ENCODE measurements around the gene DPP4.

Gene DPP4

DNA sequence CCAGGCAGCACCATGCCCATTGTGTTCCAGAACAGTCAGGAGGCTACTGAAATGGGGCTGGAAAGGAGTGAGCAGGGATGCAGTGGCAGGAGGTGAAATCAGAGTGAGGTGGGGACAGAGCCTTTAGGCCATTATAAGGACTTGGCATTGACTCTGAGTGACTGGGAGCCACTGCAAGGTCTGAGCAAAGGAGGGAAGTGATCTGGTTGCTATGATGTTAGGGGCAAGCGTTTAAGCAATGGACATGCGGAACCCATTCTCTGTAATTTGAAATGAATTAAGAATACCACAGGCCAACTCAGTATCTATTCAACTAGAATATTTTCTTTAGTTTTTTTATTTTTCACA lies 98.2 kb downstream of the DPP4 start:
- no peak for DNase-seq (ENCODE audit: low spot score)
- in situ Hi-C loops (cut with MboI; ENCODE audit: low sequenced_read_pairs, unreplicated experiment), result no loop called here
- TF ChIP-seq, protein P1, sequence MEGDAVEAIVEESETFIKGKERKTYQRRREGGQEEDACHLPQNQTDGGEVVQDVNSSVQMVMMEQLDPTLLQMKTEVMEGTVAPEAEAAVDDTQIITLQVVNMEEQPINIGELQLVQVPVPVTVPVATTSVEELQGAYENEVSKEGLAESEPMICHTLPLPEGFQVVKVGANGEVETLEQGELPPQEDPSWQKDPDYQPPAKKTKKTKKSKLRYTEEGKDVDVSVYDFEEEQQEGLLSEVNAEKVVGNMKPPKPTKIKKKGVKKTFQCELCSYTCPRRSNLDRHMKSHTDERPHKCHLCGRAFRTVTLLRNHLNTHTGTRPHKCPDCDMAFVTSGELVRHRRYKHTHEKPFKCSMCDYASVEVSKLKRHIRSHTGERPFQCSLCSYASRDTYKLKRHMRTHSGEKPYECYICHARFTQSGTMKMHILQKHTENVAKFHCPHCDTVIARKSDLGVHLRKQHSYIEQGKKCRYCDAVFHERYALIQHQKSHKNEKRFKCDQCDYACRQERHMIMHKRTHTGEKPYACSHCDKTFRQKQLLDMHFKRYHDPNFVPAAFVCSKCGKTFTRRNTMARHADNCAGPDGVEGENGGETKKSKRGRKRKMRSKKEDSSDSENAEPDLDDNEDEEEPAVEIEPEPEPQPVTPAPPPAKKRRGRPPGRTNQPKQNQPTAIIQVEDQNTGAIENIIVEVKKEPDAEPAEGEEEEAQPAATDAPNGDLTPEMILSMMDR (IDR thresholded peaks at IDR 0.05; ENCODE audit: borderline replicate concordance, control extremely low read depth, extremely low read depth, insufficient read depth, missing control alignments), result no peak

DNA sequence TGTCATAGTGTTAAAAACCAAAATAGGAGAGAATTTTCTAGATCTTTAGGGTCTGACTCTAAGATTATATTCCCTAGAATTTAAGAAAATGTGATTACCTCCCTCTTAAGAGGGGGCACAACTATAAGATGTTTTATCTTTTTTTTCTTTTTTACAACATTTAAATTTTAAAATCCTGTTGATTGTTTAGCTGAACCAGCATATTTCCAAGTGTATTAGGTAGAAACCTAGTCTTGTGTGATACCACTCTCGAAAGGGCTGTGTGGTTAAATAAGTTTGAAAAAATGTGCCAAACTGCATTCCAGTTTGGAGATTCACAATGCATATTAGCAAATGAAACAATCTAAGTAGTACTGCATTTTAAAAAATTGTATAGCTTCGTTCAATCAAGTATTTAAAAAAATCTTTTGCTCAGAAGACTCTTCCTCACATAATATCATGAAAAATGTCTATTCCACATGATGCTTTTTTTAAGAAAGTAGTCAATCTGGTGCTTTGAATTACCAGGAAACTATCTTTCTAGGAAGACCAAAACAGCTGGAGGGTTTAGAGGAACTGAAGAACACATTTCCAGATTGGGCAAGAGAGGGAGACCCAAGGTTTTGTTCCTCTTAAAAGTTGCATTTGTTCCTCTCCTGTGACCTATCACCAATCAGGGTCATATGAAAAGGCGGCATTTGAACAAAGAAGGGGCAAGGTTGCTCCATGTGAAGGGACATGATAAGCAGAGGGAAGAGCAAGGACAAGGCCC lies 98.8 kb downstream of the DPP4 start:
- in situ Hi-C loops (cut with MboI; ENCODE audit: low sequenced_read_pairs, unreplicated experiment), result no loop called here
- TF ChIP-seq, protein P1 (IDR thresholded peaks at IDR 0.05; ENCODE audit: borderline replicate concordance, control extremely low read depth, extremely low read depth, insufficient read depth, missing control alignments), result no peak
- no peak for DNase-seq (ENCODE audit: low spot score)

DNA sequence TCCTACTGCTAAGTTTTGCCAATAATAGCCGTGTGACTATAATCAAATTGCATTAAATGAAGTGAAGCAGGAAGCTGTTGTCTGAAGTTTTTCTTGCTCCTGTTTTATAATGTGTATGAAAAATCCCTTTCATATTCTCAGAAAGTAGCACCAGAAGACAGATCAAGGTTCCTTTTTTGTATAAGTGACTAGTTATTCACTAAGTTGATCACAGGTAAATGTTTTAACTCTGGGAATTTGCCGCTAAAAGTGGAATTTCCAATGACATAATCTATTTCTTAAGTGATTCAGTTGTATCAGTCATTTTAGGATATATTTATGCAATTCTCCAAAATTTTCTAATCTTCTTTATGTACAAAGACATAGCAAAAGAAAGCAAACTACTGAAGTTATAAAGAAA lies 99.6 kb downstream of the DPP4 start:
- in situ Hi-C loops (cut with MboI; ENCODE audit: low sequenced_read_pairs, unreplicated experiment), result no loop called here
- TF ChIP-seq, protein P1 (IDR thresholded peaks at IDR 0.05; ENCODE audit: borderline replicate concordance, control extremely low read depth, extremely low read depth, insufficient read depth, missing control alignments), result no peak

DNA sequence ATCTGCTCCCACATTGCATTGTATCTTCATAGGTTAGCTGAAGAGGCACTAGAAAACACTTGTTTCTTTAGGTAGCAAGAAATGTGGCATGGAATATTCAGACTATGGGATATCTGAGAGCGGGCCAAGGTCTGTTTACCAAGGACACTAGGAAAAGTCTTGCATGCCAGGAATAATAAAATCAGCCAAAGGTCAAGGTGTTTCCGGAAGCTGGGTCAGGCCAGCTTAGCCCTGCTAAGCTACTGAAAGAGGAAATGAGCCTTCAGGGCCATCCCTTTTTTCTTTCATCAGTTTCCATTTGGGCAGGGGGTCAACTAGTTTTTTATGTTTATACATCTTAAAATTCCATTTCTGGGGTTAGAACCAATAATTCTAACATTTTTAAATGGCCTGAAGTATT lies 101.1 kb downstream of the DPP4 start:
- TF ChIP-seq, protein P1 (IDR thresholded peaks at IDR 0.05; ENCODE audit: borderline replicate concordance, control extremely low read depth, extremely low read depth, insufficient read depth, missing control alignments), result no peak
- no peak for DNase-seq (ENCODE audit: low spot score)
- in situ Hi-C loops (cut with MboI; ENCODE audit: low sequenced_read_pairs, unreplicated experiment), result no loop called here

More for the DNA sequence above, 99.6 kb downstream of the DPP4 start:
- no peak for DNase-seq (ENCODE audit: low spot score)

DNA sequence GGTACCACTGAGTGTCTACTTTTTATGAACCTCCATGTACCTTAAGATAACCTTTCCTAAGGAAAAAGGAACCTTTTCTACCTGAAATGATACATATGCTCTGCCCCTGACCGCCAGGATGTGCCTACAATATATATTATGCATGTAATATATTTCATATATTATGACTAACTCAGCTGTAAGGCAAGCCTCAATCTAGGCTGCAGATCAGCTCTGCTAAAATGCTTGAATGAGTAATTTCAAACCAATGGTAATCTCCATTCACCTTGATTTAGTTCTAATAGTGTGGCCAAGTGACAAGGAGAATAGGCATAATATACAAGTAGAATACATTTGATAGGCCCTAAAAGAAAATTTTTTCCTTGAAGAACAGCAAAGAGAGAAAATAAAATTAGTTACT lies 101.8 kb downstream of the DPP4 start:
- no peak for DNase-seq (ENCODE audit: low spot score)
- TF ChIP-seq, protein P1 (IDR thresholded peaks at IDR 0.05; ENCODE audit: borderline replicate concordance, control extremely low read depth, extremely low read depth, insufficient read depth, missing control alignments), result no peak
- in situ Hi-C loops (cut with MboI; ENCODE audit: low sequenced_read_pairs, unreplicated experiment), result no loop called here

DNA sequence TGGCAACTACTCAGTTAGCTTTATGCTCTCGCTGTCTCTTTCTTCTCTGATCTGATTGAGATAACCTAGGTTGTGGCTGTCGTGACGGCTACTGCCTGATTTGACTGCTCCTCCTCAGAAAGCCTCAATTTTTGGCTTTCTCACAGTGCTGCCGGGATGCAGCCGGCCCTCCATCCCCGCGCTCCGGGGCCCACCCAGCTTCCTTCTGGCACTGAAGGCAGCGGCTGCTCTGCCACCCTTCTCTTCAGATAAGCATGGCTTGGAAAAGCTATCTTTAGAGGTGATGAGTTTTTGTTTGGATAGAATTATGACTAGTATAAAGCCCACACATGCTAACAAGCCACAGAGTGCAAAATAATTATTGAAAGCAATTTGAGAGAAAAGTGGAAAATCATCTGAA lies 102.5 kb downstream of the DPP4 start:
- no peak for DNase-seq (ENCODE audit: low spot score)
- in situ Hi-C loops (cut with MboI; ENCODE audit: low sequenced_read_pairs, unreplicated experiment), result no loop called here
- TF ChIP-seq, protein P1 (IDR thresholded peaks at IDR 0.05; ENCODE audit: borderline replicate concordance, control extremely low read depth, extremely low read depth, insufficient read depth, missing control alignments), result no peak

Data from GM13976 (cell line).